Stimulated activated CD4-positive, alpha-beta T cell treated with anti-CD3 and anti-CD28 coated beads, Interleukin-12 subunit alpha, Interleukin-12 subunit beta, amount 100 ng/mL, for 48 hours (primary cell): Measurements from ENCODE around the gene C16orf87.

ENCODE experiments used
- DNase-seq, 3 donors: peaks; one replicate each; pipeline ENCODE4 v3.0.0-alpha.2; 2020; ENCODE audit warnings: low read depth in 2 of 3, low spot score in 1 of 3

The C16orf87 gene

DNA sequence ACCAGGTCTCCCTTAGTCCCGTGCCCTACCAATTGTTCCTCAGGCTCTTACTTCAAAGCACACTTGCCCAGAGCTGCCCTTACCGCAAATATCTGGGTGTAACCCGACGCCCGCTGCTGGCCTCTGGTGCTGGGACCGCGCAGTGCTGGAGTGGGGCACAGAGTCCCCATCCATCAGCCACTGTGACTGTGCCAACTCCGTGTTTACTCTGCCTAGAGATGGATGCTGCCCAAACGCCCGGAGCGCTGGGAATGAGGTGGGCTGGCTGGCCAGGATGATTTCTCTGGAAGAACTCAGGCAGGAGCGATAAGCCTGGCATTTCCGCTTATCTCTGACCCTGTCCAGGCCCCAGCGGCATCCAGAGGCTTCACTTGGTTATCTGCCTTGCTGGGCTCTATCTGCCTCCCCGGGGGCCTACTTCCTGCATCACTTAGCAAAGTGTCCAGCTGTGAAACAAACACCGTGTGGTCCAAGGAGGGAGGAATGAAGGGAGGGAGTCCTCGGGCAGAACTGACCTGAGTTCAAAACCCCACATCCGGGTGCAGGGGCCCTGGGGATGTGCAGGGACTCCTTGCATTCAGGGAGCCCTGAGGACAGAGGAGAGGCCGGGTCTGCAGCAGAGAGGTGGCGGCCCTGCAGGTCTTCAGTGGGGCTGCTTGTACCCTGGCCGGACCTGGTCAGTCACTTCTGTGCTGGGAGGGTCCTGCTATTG lies 73.5 kb downstream of the C16orf87 start:
- no peak for DNase-seq

DNA sequence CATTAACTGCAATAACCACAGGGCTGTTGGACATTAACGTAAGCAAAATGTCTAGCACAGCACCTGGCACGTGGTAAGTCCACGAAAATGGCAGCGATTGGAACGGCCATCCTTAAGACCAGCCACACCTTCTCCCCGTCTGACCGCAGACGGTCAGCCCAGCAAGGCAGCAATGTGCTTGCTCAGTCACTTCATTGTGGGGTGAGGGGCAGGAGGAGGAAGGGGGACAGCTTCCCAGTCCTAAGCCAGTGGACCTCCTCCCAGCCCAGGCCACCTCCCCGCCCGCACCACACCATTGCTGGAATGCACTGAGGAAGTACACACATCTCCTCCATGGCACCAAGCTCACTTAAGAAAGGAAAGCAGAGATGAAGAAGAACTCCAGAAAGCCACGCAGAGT lies 74.2 kb downstream of the C16orf87 start:
- no peak for DNase-seq

DNA sequence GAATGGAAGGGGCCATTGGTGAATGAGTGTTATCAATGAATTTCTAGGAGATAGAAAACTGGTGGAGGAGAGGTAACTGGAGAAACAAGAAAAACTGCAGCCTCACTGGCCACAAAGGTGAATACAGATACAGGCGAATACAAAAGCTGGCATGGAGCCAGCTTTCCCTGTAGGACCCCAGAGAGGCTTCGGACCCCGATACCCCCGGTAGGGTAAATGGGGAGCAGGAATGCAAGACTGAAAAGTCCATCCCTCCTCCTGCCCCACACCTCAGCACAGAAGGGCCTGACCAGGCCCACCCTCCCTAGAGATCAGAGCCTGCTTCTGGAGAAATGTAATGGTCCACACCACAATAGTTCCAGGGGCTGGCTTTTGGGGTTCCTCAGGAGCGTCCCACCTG lies 78.0 kb downstream of the C16orf87 start:
- DNase-seq = no peak

DNA sequence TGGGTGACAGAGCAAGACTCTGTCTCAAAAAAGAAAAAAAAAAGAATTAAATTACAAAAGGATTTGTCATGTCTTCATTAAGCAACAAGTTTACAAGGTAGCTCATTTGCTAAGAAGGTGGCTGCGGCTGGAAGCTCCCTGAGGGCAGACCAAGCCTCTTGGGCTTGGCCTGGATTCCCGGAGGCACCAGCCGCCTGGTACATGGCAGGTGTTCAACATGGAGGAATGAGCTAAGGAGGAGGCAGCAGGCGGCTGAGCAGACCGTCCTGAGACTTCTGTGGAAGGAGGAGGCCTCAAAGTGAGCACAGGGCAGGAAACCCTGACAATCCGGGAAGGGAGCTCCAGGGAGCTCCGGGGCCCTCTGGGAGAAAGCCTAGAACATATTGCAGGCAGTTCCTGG lies 79.6 kb downstream of the C16orf87 start:
- no peak for DNase-seq

DNA sequence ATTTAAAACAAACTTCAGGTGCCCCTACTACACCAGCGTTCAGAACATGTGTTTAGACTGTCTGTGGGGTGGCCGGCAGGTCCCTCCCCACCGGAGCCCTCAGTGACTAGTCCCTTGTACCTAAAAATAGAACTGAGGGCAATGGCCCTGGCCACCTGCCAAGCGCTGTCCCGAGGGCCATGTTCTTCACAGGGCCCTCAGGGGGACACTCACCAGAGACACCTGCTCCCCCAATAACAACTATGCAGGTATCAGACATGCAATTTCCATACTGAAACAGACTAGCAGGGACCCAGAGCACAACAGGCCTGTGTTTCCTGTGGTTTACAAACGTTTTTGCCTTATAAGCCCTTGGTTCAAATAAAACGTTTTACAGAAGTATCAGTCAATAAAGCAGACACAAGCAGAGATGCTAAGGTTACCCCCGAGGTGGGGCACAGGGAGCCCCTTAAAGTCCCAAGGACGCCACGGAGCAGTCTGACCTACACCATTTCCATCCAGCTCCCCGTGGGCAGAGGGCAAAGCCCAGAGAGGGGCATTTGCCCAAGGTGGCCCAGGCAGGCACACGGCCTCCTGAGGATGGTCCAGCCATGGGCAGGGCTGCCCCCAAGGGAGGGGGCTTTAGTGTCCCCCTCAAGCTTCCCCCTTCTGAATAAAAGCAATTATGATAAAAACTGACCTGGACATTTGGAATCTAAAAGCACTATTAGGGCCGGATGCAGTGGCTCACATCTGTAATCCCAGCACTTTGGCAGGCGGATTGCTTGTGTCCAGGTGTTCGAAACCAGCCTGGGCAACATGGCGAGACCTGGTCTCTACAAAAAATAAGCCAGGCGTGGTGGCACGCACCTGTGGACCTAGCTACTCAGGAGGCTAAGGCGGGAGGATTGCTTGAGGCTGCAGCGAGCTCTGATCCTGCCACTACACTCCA lies 81.9 kb downstream of the C16orf87 start:
- DNase-seq = no peak

DNA sequence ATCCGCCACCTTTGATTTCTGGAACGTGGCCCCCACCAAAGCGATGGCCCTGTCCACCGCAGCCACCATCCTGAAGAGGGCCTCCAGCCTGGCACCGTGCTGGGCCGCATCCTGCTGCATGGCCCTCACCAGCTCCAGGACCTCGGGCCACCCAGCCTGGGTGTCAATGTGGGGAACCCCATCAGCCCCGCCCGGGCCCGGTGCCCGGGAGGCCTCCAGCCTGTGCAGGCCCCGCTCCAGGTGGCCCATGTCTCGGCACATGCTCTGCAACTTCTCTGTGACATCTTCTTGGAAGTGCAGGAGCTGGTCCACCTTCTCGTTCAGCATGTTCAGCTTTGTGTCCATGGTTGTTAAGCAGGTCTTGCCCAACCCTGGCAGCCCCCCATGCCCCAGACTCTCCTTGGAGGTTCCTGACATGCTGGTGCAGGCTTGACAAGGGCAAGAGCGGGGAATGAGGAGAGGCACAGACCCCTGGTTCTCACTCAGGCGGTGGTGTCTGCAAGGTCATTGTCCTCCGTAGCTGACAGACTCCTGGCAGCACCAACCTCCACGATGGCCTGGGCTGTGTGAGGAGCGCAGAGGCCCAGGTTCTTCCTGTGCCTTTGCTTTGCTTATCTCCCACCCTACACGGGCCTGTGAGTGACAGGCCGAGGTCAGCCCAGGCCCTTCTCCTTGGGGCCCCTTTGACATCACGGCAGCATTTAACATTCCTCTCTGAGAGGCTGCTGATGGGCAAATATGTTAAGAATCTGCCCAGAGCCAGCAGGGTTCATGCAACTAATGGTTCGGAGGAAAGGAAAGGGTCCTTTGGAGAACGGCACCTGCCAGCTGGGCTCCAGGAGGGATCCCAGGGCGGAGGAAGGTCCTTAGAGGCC lies 83.0 kb downstream of the C16orf87 start, which contains the start of gene MYLK3:
MYLK3 (minus strand) TSS at position 568 of the 875 bp plus-strand sequence; CDS start at position 417, 151 bp downstream.
- no peak for DNase-seq

DNA sequence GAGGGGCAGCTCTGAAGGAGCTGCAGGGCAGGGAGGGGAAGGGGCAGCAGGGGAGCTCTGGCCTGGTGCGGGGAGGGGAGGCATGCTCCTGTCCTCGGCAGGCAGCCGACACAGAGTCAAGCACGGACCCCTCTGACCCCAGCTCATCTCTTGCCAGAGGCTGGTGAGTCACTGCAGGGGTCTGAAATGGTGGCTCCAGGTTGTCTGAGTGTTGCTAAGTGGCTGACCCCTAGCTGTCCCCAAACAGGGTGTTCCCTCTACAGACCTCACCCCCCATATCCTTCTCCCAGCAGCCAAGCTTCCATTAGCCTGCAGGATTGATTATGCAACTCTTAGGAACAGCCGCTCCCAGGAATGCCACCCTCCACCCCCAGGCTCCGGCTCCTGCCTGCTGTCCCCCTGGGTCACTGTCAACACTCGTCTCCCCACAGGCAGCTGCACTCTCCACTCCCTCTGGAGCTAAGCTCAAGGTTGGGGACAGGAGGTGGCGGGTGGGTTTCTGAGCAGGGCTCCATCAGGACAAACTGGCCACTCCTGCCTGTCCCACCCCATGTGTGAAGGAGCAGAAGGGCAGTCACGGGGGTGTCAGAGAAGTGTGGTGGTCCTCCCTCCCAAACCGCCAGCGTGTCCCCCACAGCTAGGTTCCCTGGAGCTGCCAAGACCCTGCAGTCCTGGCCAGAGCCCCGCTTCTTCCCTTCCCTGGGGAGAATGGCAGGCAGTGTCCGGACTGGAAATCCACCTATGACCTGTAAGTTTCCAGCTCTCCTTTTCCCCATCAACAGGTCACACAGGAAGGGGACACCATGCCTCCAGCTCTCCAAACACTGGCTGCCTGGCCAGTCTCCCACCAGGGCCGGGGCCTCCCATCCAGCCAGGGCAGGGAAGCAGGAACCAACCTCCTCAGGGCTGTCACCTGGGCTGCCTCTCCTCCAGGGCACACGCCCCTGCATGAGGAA lies 83.9 kb downstream of the C16orf87 start:
- no peak for DNase-seq
